Calu3 (cell line): ENCODE data around the gene SGMS2. TPM values are rescaled to one million over a fixed set of nuclear protein-coding genes. Genes with fewer than 3 reads are reported as not detected.
A peak's percentile ranks its signal among the peaks of the same experiment; 100 is the strongest.

Experiments used
- BruUV-seq: library from RNA; stranded (reverse); fragments of 400-500 nt; replicated peaks from 2 replicates; lab custom pipeline; 2021; lab: Mats Ljungman, UMichigan
- CTCF ChIA-PET: fragments of 300-600 bp; sonication (Branson Sonifier 250); formaldehyde crosslinking; loops from one replicate; lab custom pipeline; 2022; ENCODE audit warnings: antibody characterized with exemption; lab: Charles Lee
- DNase-seq: peaks from one replicate; pipeline ENCODE4 v3.0.0; 2022
- H3K27ac Mint-ChIP-seq: one replicate; pipeline ENCODE4 v1.8.0; 2022; ENCODE audit warnings: mixed read lengths; ENCODE audit not compliant: unreplicated experiment
- H3K27me3 Mint-ChIP-seq: one replicate; pipeline ENCODE4 v1.8.0; 2022; ENCODE audit warnings: mixed read lengths; ENCODE audit not compliant: unreplicated experiment
- H3K36me3 Mint-ChIP-seq: one replicate; pipeline ENCODE4 v1.8.0; 2022; ENCODE audit warnings: mild to moderate bottlenecking, moderate library complexity, mixed read lengths; ENCODE audit not compliant: insufficient read depth, unreplicated experiment
- H3K4me1 Mint-ChIP-seq: one replicate; pipeline ENCODE4 v1.8.0; 2022; ENCODE audit warnings: mild to moderate bottlenecking, low read depth, mixed read lengths; ENCODE audit not compliant: unreplicated experiment
- H3K4me3 Mint-ChIP-seq: one replicate; pipeline ENCODE4 v1.8.0; 2022; ENCODE audit warnings: mild to moderate bottlenecking, low read depth, moderate library complexity, mixed read lengths; ENCODE audit not compliant: unreplicated experiment
- H3K9me3 Mint-ChIP-seq: one replicate; pipeline ENCODE4 v1.8.0; 2022; ENCODE audit warnings: low read depth, mixed read lengths; ENCODE audit not compliant: unreplicated experiment
- CTCF ChIP-seq: fragments of 200-600 bp; IDR thresholded peaks from one replicate; pipeline ENCODE4 v1.8.0; 2022; ENCODE audit warnings: antibody characterized with exemption; ENCODE audit not compliant: unreplicated experiment
- intact Hi-C: fragments of 100-400 bp; cut with micrococcal nuclease; formaldehyde crosslinking; loops from one replicate; pipeline ENCODE4 v1.10.0; 2022; ENCODE audit not compliant: unreplicated experiment
- total RNA-seq: library from RNA; stranded (reverse); gene quantifications from 2 replicates; pipeline ENCODE4 v1.2.3, GENCODE V29; 2022

SGMS2 gene
- total RNA-seq, 1 experiment from 2014 or later: 67.2 TPM

GRCh38 chr4:107843391-107843790, 18.7 kb downstream of the SGMS2 start:
- CTCF ChIA-PET: no interaction called here
- H3K36me3 Mint-ChIP-seq: peaks cover 11% of the 10 kb centered on the region
- TF ChIP-seq CTCF: no peak
- intact Hi-C loops: no loop called here
- peaks cover 23% of the 10 kb centered on the region for H3K4me1 Mint-ChIP-seq
- no peaks in the 10 kb centered on the region for H3K27me3 Mint-ChIP-seq
- no peaks in the 10 kb centered on the region for H3K9me3 Mint-ChIP-seq
- no peak overlapping the region for H3K27ac Mint-ChIP-seq
- no TSS peak for BruUV-seq
- no peak for DNase-seq
- H3K4me3 Mint-ChIP-seq: no peak overlapping the region

- DNase-seq: no peak
- no TSS peak for BruUV-seq
- CTCF ChIA-PET: no interaction called here
- no peak for TF ChIP-seq CTCF
- H3K4me3 Mint-ChIP-seq: no peak overlapping the region
- no peaks in the 10 kb centered on the region for H3K27me3 Mint-ChIP-seq
- H3K27ac Mint-ChIP-seq: no peak overlapping the region
- intact Hi-C loops: no loop called here
- H3K9me3 Mint-ChIP-seq: peaks cover 5% of the 10 kb centered on the region
- H3K36me3 Mint-ChIP-seq: peaks cover 11% of the 10 kb centered on the region
- peaks cover 24% of the 10 kb centered on the region for H3K4me1 Mint-ChIP-seq
Measured at GRCh38 chr4:107845681-107846080, 20.9 kb downstream of the SGMS2 start.

- Mint-ChIP-seq H3K4me3 (no peak overlapping the region), H3K36me3 (peaks cover 5% of the 10 kb centered on the region), H3K27me3 (no peaks in the 10 kb centered on the region), H3K9me3 (peaks cover 7% of the 10 kb centered on the region), H3K27ac (peak overlapping the region; percentile 34), H3K4me1 (peaks cover 30% of the 10 kb centered on the region)
- no peak for TF ChIP-seq CTCF
- CTCF ChIA-PET: no interaction called here
- intact Hi-C loops: no loop called here
- BruUV-seq: no TSS peak
- no peak for DNase-seq
Measured at GRCh38 chr4:107850438-107850837, 25.7 kb downstream of the SGMS2 start.

GRCh38 chr4:107853444-107854355, 29.0 kb downstream of the SGMS2 start:
- intact Hi-C loops: no loop called here
- BruUV-seq: no TSS peak
- Mint-ChIP-seq H3K27ac (peak overlapping the region; percentile 68), H3K9me3 (peaks cover 7% of the 10 kb centered on the region), H3K4me3 (no peak overlapping the region), H3K36me3 (peaks cover 5% of the 10 kb centered on the region), H3K27me3 (no peaks in the 10 kb centered on the region), H3K4me1 (peaks cover 26% of the 10 kb centered on the region)
- DNase-seq: no peak
- no peak for TF ChIP-seq CTCF
- CTCF ChIA-PET: no interaction called here
